HG03175 (cell line): ENCODE results near the gene MTFP1.
"Not testable (repeated sequence)": the region's sequence is repeated elsewhere in the genome, so short reads cannot be mapped to it uniquely, and the experiment has no call there.

ENCODE experiments used
- ATAC-seq: cut with Tn5 transposase; IDR thresholded peaks from one replicate; pipeline ENCODE4 v1.9.1; 2021; ENCODE audit warnings: mild to moderate bottlenecking, moderate library complexity; ENCODE audit not compliant: unreplicated experiment

MTFP1 gene

GRCh38 chr22:30424534-30425326 is 838 bp upstream of the MTFP1 start:
- no peak for ATAC-seq

DNA sequence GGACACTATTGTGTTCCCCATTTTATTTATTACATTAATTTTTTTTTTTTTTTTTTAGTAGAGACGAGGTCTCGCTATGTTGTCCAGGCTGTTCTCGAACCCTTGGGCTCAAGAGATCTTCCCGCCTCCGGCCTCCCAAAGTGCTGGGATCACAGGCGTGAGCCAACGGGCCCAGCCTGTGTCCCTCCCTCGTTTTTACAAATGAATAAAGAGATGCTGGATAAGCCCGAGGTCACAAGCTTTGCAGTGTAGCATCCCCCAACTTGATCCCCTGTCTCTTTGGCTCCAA is 297 bp upstream of the MTFP1 start:
- ATAC-seq: no peak

DNA sequence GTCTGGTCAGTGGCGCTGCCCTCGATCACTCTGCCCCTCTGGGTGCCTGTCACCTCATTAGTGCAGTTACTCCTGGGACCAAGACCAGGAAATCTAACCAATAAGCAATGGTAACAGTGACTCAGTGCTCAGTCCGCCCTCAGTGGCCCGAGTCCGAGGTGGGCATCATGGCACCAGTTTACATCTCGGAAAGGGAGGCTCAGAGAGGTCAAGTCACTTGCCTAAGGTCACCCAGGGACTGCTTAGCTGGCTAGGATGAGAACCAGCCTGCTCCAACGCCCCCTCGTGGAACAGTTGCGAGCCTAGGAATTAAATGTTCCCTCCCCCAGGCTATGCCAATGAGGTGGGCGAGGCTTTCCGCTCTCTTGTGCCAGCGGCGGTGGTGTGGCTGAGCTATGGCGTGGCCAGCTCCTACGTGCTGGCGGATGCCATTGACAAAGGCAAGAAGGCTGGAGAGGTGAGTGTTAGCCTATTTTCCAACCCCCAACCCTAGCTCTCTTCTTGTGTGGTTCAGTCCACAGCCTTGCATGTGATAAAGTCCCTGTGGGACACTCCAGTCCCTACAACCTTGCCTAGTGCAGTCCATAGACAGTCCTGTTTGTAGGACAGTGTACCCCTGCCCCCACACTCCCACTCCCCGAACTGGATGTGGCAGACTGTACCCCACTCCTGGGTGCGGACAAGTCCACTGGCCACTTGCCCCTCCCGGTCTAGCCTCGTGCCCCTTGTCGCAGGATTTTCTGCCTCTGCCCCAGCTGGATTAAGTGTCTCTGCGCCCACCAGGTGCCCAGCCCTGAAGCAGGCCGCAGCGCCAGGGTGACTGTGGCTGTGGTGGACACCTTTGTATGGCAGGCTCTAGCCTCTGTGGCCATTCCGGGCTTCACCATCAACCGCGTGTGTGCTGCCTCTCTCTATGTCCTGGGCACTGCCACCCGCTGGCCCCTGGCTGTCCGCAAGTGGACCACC is 1.1 kb downstream of the MTFP1 start:
- ATAC-seq: no peak

- ATAC-seq: no peak
Observed at GRCh38 chr22:30427871-30428270, 2.3 kb downstream of the MTFP1 start.

DNA sequence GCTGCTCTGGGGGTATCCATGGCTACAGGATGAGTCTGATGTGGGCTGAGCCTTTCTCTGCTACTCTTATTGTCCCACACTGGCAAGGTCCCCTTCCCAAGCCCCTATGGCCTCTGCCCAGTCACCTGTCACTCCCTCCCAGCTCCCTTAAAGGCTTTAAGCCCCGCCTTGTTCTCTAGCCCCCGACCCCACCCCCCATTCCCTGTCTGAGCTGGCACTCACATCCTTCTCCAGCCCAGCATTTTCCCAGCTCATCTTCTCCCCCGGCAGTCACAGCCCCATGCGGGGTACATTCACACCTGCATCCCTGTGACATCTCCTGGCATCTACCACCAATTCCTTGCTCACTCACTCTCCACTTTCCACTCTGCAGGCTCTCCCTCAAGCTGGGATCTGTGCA is 4.3 kb downstream of the MTFP1 start:
- no peak for ATAC-seq

GRCh38 chr22:30430933-30431332 is 5.4 kb downstream of the MTFP1 start:
- no peak for ATAC-seq

DNA sequence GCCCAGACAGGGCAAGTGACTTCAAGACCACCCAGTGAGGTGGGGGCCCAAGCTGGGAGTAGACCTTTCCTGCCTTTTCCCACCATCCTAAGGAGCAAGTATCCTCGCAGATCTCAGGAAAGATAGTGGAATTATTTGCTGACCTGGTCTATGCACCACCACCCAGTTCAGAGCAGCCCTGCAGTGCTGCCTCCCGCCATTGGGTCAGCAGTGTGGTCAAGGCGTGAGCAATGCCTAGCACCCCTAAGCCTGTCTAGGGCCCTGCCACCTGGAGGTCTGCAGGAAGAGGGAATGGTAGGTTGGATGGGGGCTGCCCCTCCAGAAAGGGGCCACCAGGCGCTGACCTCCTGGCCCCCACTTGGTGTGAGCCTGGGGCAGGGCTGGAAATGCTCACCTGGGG is 6.5 kb downstream of the MTFP1 start:
- no peak for ATAC-seq

- no peak for ATAC-seq
Observed at GRCh38 chr22:30432520-30432919, 7.0 kb downstream of the MTFP1 start.

- ATAC-seq: no peak
Observed at GRCh38 chr22:30433227-30433626, 7.7 kb downstream of the MTFP1 start.

DNA sequence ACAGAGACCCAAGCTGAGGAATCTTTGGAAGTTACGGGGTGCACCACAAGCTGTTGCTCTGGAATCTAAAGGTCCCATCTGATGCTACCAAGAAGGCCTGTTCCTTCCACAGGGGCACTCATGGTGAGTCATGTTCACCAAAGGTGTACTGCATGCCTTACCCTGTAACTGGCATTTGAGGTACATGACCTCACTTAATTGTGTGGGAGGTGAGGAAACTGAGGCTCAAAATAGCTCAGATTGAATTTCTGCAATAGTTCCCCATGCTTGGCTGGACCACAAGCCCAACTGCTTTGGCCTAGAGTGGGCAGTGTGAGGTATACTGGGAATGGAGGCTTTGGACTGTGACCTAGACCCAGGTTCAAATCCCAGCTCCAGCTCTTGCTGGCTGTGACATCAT is 8.2 kb downstream of the MTFP1 start:
- no peak for ATAC-seq

GRCh38 chr22:30434843-30435242 is 9.3 kb downstream of the MTFP1 start:
- no peak for ATAC-seq

DNA sequence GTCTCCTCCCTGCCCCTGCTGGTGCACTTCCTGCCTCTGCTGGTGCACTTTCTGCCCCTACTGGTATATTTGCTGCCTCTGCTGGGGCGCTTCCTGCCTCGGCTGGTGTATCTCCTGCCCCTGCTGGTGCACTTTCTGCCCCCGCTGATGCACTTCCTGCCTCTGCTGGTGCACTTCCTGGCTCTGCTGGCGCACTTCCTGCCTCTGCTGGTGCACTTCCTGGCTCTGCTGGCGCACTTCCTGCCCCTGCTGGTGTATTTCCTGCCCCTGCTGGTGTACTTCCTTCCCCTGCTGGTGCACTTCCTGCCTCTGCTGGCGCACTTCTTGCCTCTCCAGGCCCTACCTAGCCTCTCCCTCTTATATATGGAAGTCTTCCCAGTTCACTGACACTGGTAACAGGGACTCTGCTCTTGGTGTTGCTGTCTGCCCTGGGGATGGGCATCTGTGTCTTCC is 10.1 kb downstream of the MTFP1 start:
- no peak for ATAC-seq

DNA sequence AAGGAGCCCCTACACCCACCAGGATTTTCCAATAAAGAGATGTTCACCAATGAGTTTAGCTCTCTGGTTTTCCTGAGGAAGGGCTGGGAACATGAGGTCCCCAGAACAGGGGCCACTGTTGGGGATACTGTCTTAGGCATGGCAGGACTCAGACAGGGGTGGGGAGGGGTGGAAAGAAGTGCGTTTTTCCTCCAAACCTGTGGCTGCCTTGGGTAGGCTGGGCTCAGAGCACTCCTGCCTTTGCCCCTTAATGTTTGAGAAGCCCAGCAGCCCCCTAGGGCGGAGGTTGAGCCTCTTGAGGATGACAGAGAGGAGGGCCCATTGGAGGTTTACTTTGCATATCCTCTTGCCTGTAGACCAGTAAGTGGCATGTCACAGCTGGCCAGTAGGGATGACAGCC is 10.6 kb downstream of the MTFP1 start:
- no peak for ATAC-seq

- ATAC-seq: no peak
Observed at GRCh38 chr22:30438559-30438958, 13.0 kb downstream of the MTFP1 start.

DNA sequence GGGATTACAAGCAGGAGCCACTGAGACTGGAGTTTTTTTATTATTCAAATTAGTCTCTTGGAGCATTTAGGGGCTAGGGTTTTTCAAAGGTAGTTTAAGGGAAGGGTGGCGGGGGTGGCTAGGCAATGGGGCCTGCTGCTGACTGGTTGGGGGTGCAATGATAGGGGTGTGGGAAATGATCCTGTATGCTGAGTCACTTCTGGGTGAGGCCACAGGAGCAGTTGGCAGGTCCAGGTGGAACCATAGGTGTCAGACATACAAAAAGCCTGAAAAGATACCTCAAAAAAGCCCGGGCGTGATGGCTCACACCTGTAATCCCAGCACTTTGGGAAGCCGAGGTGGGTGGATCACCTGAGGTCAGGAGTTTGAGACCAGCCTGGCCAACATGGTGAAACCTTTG is 13.7 kb downstream of the MTFP1 start:
- ATAC-seq: no peak

GRCh38 chr22:30439836-30440235 is 14.3 kb downstream of the MTFP1 start:
- no peak for ATAC-seq

- no peak for ATAC-seq
Observed at GRCh38 chr22:30441088-30441487, 15.5 kb downstream of the MTFP1 start.

GRCh38 chr22:30444632-30445437 is 19.3 kb downstream of the MTFP1 start:
- no peak for ATAC-seq

GRCh38 chr22:30445438-30446145 is 20.0 kb downstream of the MTFP1 start:
- no peak for ATAC-seq

- no peak for ATAC-seq
Observed at GRCh38 chr22:30447656-30448055, 22.1 kb downstream of the MTFP1 start.

DNA sequence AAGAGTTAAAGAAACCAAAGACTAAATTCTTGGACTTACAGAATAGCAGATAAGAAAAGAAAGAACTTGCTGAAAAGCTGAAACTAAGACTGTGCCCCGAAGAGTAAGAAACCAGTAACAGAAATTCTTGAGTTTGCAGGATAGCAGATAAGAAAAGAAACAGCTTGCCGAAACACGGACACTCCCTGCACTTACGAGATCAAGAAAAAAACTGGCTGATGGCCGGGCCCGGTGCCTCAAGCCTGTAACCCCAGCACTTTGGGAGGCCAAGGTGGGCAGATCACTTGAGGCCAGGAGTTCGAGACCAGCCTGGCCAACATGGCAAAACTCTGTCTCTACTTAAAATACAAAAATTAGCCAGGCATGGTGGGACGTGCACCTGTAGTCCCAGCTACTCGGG is 25.9 kb downstream of the MTFP1 start:
- ATAC-seq: not testable (repeated sequence)
